ENCODE data around the gene STOML1. TPM values are rescaled to one million over a fixed set of nuclear protein-coding genes. Genes with fewer than 3 reads are reported as not detected.

STOML1 gene
- total RNA-seq, 1 experiment from 2014 or later, result 10.1 TPM

DNA sequence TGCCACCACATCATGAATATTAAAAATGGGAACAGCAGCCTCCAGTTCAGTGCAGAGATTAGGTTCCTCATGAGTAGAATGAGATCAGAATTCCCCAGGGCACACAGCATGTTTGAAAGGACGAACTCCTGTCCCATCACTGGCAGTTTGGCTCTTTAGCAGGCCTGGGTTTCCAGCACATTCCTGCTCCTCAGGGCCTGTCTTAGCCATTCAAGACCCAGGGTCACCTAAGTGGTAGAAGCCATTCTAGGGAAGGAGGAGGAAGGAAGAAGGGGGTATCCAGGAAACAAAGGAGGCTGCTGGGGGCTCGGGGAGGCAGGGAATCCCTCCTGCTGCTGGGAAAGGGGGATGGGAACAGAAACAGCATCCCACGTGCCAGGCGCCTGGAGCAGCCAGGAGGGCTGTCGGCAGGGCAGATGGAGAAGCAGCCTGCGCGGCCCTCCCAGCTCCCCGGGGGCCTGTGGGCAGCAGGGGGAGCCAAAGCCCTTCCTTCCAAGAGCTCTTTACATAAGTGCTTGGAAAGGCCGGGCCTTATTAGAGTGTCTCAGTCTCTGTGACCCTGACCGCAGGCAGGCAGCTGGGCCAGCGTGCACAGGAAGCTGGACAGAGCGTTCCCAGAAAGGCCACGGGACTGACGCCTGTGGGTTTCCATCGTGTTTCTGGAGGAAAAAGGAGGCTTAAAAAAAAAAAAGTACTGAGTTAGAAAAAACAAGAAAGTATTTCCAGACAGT lies 41.1 kb downstream of the STOML1 start:
- H3K4me1 ChIP-seq (ENCODE audit: insufficient read depth, low read length), result peaks cover 19% of the 10 kb centered on the region
- H4K20me1 ChIP-seq (ENCODE audit: low read length), result no peaks in the 10 kb centered on the region
- DNase-seq, result peak; percentile 59
- no peaks in the 10 kb centered on the region for H3K27me3 ChIP-seq (ENCODE audit: low read length)
- peaks cover 38% of the 10 kb centered on the region for H3K36me3 ChIP-seq (ENCODE audit: low read depth, low read length)
- H3K27ac ChIP-seq (ENCODE audit: low read length), result no peak overlapping the region
- H3K79me2 ChIP-seq (ENCODE audit: low read length), result peaks cover 15% of the 10 kb centered on the region
- no TSS peak for BruUV-seq (replicated peaks)
- H3K4me3 ChIP-seq (ENCODE audit: low read length), result no peak overlapping the region
- ATAC-seq, result peak; percentile 41
- TF ChIP-seq EZH2 (IDR thresholded peaks at IDR 0.05; ENCODE audit: low read length, unreplicated experiment) (no peak), CTCF (conservative IDR thresholded peaks at IDR 0.05; ENCODE audit: low read depth, low read length) (peak; percentile 68), EZH2phosphoT487 (IDR thresholded peaks at IDR 0.05; ENCODE audit: borderline replicate concordance, low read length) (no peak)
- POLR2A ChIA-PET (ENCODE audit: unreplicated experiment), result no interaction called here
- H2AFZ ChIP-seq (ENCODE audit: low read length), result no peak overlapping the region
- no peak overlapping the region for H3K9ac ChIP-seq (ENCODE audit: low read length)
- H3K4me2 ChIP-seq (ENCODE audit: low read length), result no peak overlapping the region
- H3K9me3 ChIP-seq (ENCODE audit: low read length), result no peaks in the 10 kb centered on the region
- CTCF ChIA-PET, result interaction anchor here (1.2 to 1.3 kb wide), 2 partner anchors 22 to 98 kb away, joined by 4 to 9 read pairs; no protein-coding TSS in a partner anchor
- H3K9me2 ChIP-seq (replicated peaks; ENCODE audit: low read length), result no peaks in the 10 kb centered on the region
- intact Hi-C loops (cut with micrococcal nuclease), result no loop called here
- H3F3A ChIP-seq (ENCODE audit: low read length, unreplicated experiment), result peaks cover 5% of the 10 kb centered on the region

DNA sequence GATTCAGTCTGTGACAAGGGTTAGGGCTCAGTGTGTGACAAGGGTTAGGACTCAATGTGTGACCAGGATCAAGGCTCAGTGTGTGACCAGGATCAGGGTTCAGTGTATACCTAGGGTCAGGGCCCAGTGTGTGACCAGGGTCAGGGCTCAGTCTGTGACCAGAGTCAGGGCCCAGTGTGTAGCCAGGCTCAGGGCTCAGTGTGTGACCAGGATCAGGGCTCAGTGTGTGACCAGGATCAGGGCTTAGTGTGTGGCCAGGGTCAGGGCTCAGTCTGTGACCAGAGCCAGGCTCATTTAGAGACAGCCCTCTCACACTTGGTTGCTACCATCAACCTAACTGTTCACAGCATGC lies 41.6 kb downstream of the STOML1 start:
- Histone ChIP-seq H3K4me1 (ENCODE audit: insufficient read depth, low read length) (peaks cover 14% of the 10 kb centered on the region), H3K9ac (ENCODE audit: low read length) (no peak overlapping the region), H3K9me3 (ENCODE audit: low read length) (no peaks in the 10 kb centered on the region), H3K79me2 (ENCODE audit: low read length) (peaks cover 10% of the 10 kb centered on the region), H2AFZ (ENCODE audit: low read length) (no peak overlapping the region), H3K36me3 (ENCODE audit: low read depth, low read length) (peaks cover 39% of the 10 kb centered on the region), H3K4me2 (ENCODE audit: low read length) (no peak overlapping the region), H3K27ac (ENCODE audit: low read length) (no peak overlapping the region), H4K20me1 (ENCODE audit: low read length) (no peaks in the 10 kb centered on the region), H3K4me3 (ENCODE audit: low read length) (no peak overlapping the region), H3F3A (ENCODE audit: low read length, unreplicated experiment) (no peaks in the 10 kb centered on the region), H3K9me2 (replicated peaks; ENCODE audit: low read length) (no peaks in the 10 kb centered on the region), H3K27me3 (ENCODE audit: low read length) (no peaks in the 10 kb centered on the region)
- DNase-seq, result no peak
- intact Hi-C loops (cut with micrococcal nuclease), result no loop called here
- POLR2A ChIA-PET (ENCODE audit: unreplicated experiment), result no interaction called here
- TF ChIP-seq EZH2 (IDR thresholded peaks at IDR 0.05; ENCODE audit: low read length, unreplicated experiment) (no peak), CTCF (conservative IDR thresholded peaks at IDR 0.05; ENCODE audit: low read depth, low read length) (no peak), EZH2phosphoT487 (IDR thresholded peaks at IDR 0.05; ENCODE audit: borderline replicate concordance, low read length) (no peak)
- no peak for ATAC-seq
- CTCF ChIA-PET, result interaction anchor here (1.2 to 1.3 kb wide), 2 partner anchors 22 to 98 kb away, joined by 4 to 9 read pairs; no protein-coding TSS in a partner anchor
- BruUV-seq (replicated peaks), result no TSS peak

DNA sequence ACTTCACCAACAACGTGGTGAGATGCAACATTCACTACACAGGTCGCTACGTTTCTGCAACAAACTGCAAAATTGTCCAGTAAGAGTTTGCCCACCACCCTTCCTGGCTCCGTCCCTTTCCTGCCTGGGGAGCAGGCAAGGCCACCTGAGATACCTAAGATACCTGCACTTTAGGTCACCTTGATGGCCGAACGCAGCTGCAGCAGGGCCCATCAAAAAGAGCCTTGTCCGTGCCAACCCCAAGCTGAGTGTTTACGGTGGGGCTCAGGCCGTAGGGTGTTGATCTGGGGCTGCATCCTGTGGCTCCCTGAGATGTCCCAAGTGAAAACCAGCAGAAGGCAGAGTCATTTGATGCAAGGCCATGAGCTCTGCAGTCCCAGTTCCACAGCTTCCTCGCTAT lies 42.6 kb downstream of the STOML1 start:
- ChIA-PET POLR2A (ENCODE audit: unreplicated experiment) (no interaction called here), CTCF (no interaction called here)
- Histone ChIP-seq H2AFZ (ENCODE audit: low read length) (no peak overlapping the region), H3F3A (ENCODE audit: low read length, unreplicated experiment) (no peaks in the 10 kb centered on the region), H3K9ac (ENCODE audit: low read length) (no peak overlapping the region), H3K9me3 (ENCODE audit: low read length) (no peaks in the 10 kb centered on the region), H3K4me3 (ENCODE audit: low read length) (no peak overlapping the region), H3K9me2 (replicated peaks; ENCODE audit: low read length) (no peaks in the 10 kb centered on the region), H4K20me1 (ENCODE audit: low read length) (no peaks in the 10 kb centered on the region), H3K79me2 (ENCODE audit: low read length) (peaks cover 13% of the 10 kb centered on the region), H3K27ac (ENCODE audit: low read length) (no peak overlapping the region), H3K27me3 (ENCODE audit: low read length) (no peaks in the 10 kb centered on the region), H3K36me3 (ENCODE audit: low read depth, low read length) (peaks cover 48% of the 10 kb centered on the region), H3K4me1 (ENCODE audit: insufficient read depth, low read length) (peaks cover 12% of the 10 kb centered on the region; the same call in 1 of the 2 replicates), H3K4me2 (ENCODE audit: low read length) (no peak overlapping the region)
- DNase-seq (no peak), ATAC-seq (no peak)
- no TSS peak for BruUV-seq (replicated peaks)
- no peak for TF ChIP-seq CTCF (conservative IDR thresholded peaks at IDR 0.05; ENCODE audit: low read depth, low read length)
- no peak for TF ChIP-seq EZH2phosphoT487 (IDR thresholded peaks at IDR 0.05; ENCODE audit: borderline replicate concordance, low read length)
- no peak for TF ChIP-seq EZH2 (IDR thresholded peaks at IDR 0.05; ENCODE audit: low read length, unreplicated experiment)
- intact Hi-C loops (cut with micrococcal nuclease), result no loop called here

Measured in PC-3 (cell line).